Activated T-cell treated with anti-CD3 and anti-CD28 coated beads, Interleukin-2, amount 50 U/mL, for 24 hours (primary cell): ENCODE results near the gene ANKRD65.

Source experiments
- DNase-seq: peaks from one replicate; pipeline ENCODE4 v3.0.0-alpha.2; 2020
- H3K27ac Mint-ChIP-seq: 2 replicates; pipeline ENCODE4 v1.8.0; 2020; ENCODE audit warnings: mild to moderate bottlenecking, mixed read lengths
- H3K27me3 Mint-ChIP-seq: 2 replicates; pipeline ENCODE4 v1.8.0; 2020; ENCODE audit warnings: mixed read lengths
- H3K36me3 Mint-ChIP-seq: 2 replicates; pipeline ENCODE4 v1.8.0; 2020; ENCODE audit warnings: low read depth, mixed read lengths
- H3K4me1 Mint-ChIP-seq: 2 replicates; pipeline ENCODE4 v1.8.0; 2020; ENCODE audit warnings: low read depth, mixed read lengths
- H3K4me3 Mint-ChIP-seq: 2 replicates; pipeline ENCODE4 v1.8.0; 2020; ENCODE audit warnings: mild to moderate bottlenecking, moderate library complexity, mixed read lengths
- H3K9me3 Mint-ChIP-seq: 2 replicates; pipeline ENCODE4 v1.8.0; 2020; ENCODE audit warnings: mixed read lengths

ANKRD65 gene

GRCh38 chr1:1402072-1402900 lies 18.8 kb downstream of the ANKRD65 start:
- Mint-ChIP-seq H3K4me3 (peak overlapping the region; percentile 96), H3K9me3 (no peaks in the 10 kb centered on the region), H3K4me1 (peaks cover 65% of the 10 kb centered on the region), H3K27me3 (no peaks in the 10 kb centered on the region), H3K36me3 (peaks cover 93% of the 10 kb centered on the region), H3K27ac (peak overlapping the region; percentile 94)
- DNase-seq, result peak; percentile 58

- no peak for DNase-seq
- H3K4me1 Mint-ChIP-seq, result peaks cover 68% of the 10 kb centered on the region
- H3K27me3 Mint-ChIP-seq, result no peaks in the 10 kb centered on the region
- no peaks in the 10 kb centered on the region for H3K9me3 Mint-ChIP-seq
- H3K27ac Mint-ChIP-seq, result peak overlapping the region; percentile 94
- H3K36me3 Mint-ChIP-seq, result peaks cover 93% of the 10 kb centered on the region
- peak overlapping the region; percentile 96 for H3K4me3 Mint-ChIP-seq
Observed at GRCh38 chr1:1401457-1402010, 19.5 kb downstream of the ANKRD65 start.

- Mint-ChIP-seq H3K4me1 (peaks cover 63% of the 10 kb centered on the region), H3K27ac (peak overlapping the region; percentile 94), H3K36me3 (peaks cover 90% of the 10 kb centered on the region), H3K4me3 (peak overlapping the region; percentile 96), H3K9me3 (no peaks in the 10 kb centered on the region), H3K27me3 (no peaks in the 10 kb centered on the region)
- peak; percentile 40 for DNase-seq
Observed at GRCh38 chr1:1400576-1401456, 20.3 kb downstream of the ANKRD65 start.

GRCh38 chr1:1399872-1400575 lies 21.1 kb downstream of the ANKRD65 start:
- H3K27ac Mint-ChIP-seq, result peak overlapping the region; percentile 94
- no peak for DNase-seq
- peaks cover 90% of the 10 kb centered on the region for H3K36me3 Mint-ChIP-seq
- no peaks in the 10 kb centered on the region for H3K9me3 Mint-ChIP-seq
- H3K4me3 Mint-ChIP-seq, result peak overlapping the region; percentile 96
- peaks cover 62% of the 10 kb centered on the region for H3K4me1 Mint-ChIP-seq
- H3K27me3 Mint-ChIP-seq, result no peaks in the 10 kb centered on the region

GRCh38 chr1:1399187-1399871 lies 21.7 kb downstream of the ANKRD65 start, which contains the start of gene CCNL2:
TSS of gene CCNL2 (minus strand) at chr1:1399335. CDS start at chr1:1399306, 29 bp downstream.
- Mint-ChIP-seq H3K4me1 (peaks cover 58% of the 10 kb centered on the region), H3K27ac (peak within 1 kb of the TSS; percentile 95), H3K36me3 (peaks cover 90% of the 10 kb centered on the region), H3K4me3 (peak within 1 kb of the TSS; percentile 96), H3K27me3 (no peaks in the 10 kb centered on the region), H3K9me3 (no peaks in the 10 kb centered on the region)
- DNase-seq, result peak; percentile 99

- Mint-ChIP-seq H3K9me3 (no peaks in the 10 kb centered on the region), H3K36me3 (peaks cover 90% of the 10 kb centered on the region), H3K27ac (peak overlapping the region; percentile 95), H3K4me3 (peak overlapping the region; percentile 96), H3K27me3 (no peaks in the 10 kb centered on the region), H3K4me1 (peaks cover 60% of the 10 kb centered on the region)
- no peak for DNase-seq
Observed at GRCh38 chr1:1398677-1399186, 22.3 kb downstream of the ANKRD65 start.

GRCh38 chr1:1397839-1398523 lies 23.1 kb downstream of the ANKRD65 start:
- no peaks in the 10 kb centered on the region for H3K27me3 Mint-ChIP-seq
- H3K9me3 Mint-ChIP-seq, result no peaks in the 10 kb centered on the region
- peak overlapping the region; percentile 95 for H3K27ac Mint-ChIP-seq
- peak overlapping the region; percentile 96 for H3K4me3 Mint-ChIP-seq
- peaks cover 59% of the 10 kb centered on the region for H3K4me1 Mint-ChIP-seq
- no peak for DNase-seq
- peaks cover 90% of the 10 kb centered on the region for H3K36me3 Mint-ChIP-seq

- Mint-ChIP-seq H3K27me3 (no peaks in the 10 kb centered on the region), H3K27ac (peak overlapping the region; percentile 80), H3K36me3 (peaks cover 90% of the 10 kb centered on the region), H3K4me3 (peak overlapping the region; percentile 0), H3K4me1 (peaks cover 36% of the 10 kb centered on the region), H3K9me3 (no peaks in the 10 kb centered on the region)
- no peak for DNase-seq
Observed at GRCh38 chr1:1395166-1395565, 25.9 kb downstream of the ANKRD65 start.

- Mint-ChIP-seq H3K9me3 (no peaks in the 10 kb centered on the region), H3K36me3 (peaks cover 93% of the 10 kb centered on the region), H3K27ac (no peak overlapping the region), H3K4me1 (peaks cover 37% of the 10 kb centered on the region), H3K4me3 (no peak overlapping the region), H3K27me3 (no peaks in the 10 kb centered on the region)
- no peak for DNase-seq
Observed at GRCh38 chr1:1394116-1394515, 27.0 kb downstream of the ANKRD65 start.

GRCh38 chr1:1393428-1393827 lies 27.6 kb downstream of the ANKRD65 start:
- H3K27me3 Mint-ChIP-seq, result no peaks in the 10 kb centered on the region
- no peak for DNase-seq
- no peak overlapping the region for H3K4me3 Mint-ChIP-seq
- peak overlapping the region; percentile 34 for H3K27ac Mint-ChIP-seq
- H3K9me3 Mint-ChIP-seq, result no peaks in the 10 kb centered on the region
- peaks cover 98% of the 10 kb centered on the region for H3K36me3 Mint-ChIP-seq
- peaks cover 37% of the 10 kb centered on the region for H3K4me1 Mint-ChIP-seq

- peak overlapping the region; percentile 34 for H3K27ac Mint-ChIP-seq
- H3K36me3 Mint-ChIP-seq, result peaks cover 98% of the 10 kb centered on the region
- H3K4me1 Mint-ChIP-seq, result peaks cover 34% of the 10 kb centered on the region
- no peak for DNase-seq
- H3K27me3 Mint-ChIP-seq, result no peaks in the 10 kb centered on the region
- H3K4me3 Mint-ChIP-seq, result no peak overlapping the region
- H3K9me3 Mint-ChIP-seq, result no peaks in the 10 kb centered on the region
Observed at GRCh38 chr1:1393014-1393413, 28.1 kb downstream of the ANKRD65 start.

GRCh38 chr1:1391225-1391624 lies 29.9 kb downstream of the ANKRD65 start:
- no peak for DNase-seq
- H3K27ac Mint-ChIP-seq, result no peak overlapping the region
- no peak overlapping the region for H3K4me3 Mint-ChIP-seq
- peaks cover 23% of the 10 kb centered on the region for H3K4me1 Mint-ChIP-seq
- H3K27me3 Mint-ChIP-seq, result no peaks in the 10 kb centered on the region
- H3K36me3 Mint-ChIP-seq, result peaks cover 98% of the 10 kb centered on the region
- no peaks in the 10 kb centered on the region for H3K9me3 Mint-ChIP-seq

GRCh38 chr1:1390675-1391074 lies 30.4 kb downstream of the ANKRD65 start:
- DNase-seq, result no peak
- Mint-ChIP-seq H3K4me1 (peaks cover 21% of the 10 kb centered on the region), H3K27ac (no peak overlapping the region), H3K9me3 (no peaks in the 10 kb centered on the region), H3K27me3 (no peaks in the 10 kb centered on the region), H3K36me3 (peaks cover 100% of the 10 kb centered on the region), H3K4me3 (no peak overlapping the region)
